ENCODE results near the gene LRRC28.

The LRRC28 gene

DNA sequence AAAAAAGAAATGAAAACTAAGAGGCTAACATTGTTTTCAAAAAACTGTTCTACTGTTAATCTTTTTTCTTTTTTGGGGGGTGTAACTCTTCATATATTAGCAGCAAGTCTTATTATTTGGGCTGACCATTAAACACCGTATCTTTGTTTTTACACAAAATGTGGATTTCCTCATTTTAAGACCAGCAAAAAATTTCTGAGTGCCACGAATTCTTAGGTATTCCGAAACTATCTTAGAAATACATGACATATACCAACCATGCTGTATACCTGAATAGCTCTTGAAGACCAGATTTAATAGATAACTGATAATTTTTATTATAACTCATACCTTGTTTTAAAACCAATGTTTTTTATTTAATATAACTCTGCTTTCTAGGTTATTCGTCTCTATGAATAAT lies 1.3 kb upstream of the LRRC28 start:
- no peak for DNase-seq

DNA sequence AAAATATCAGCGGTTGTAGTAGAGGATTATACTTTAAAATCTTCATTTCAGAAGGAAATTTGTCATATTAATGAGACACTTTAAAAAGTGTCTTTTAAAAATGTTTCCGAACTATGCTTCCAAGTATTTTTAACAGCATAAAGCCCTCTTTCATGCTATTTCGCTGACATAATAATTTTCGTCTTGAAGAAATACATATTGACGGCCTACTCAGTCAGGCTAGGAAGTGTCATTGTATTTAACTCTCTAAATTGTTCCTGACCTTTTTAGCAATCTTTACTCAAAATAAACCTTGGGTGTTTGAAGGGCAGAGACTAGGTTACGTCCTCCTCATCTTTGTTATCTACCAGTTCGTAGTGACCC lies 806 bp upstream of the LRRC28 start:
- no peak for DNase-seq

DNA sequence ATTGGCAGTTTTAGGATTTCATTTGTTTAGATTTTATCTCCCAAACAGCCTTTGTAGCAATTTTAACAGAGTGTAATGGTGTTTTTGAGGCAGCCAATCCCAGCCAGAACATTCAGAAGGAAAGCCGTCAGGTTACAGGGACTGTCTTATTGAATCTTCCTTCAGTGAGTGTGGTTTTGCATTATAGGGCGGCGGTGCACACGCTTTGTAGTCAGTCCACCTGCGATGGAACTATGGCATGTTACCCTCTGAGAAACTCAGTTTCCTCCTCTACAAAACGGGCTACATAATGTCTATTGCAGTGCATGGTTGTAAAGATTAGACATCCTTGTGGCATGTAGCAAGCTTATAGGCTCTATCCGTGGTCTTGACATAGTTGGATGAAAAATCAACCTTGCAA lies 1.0 kb downstream of the LRRC28 start:
- no peak for DNase-seq

DNA sequence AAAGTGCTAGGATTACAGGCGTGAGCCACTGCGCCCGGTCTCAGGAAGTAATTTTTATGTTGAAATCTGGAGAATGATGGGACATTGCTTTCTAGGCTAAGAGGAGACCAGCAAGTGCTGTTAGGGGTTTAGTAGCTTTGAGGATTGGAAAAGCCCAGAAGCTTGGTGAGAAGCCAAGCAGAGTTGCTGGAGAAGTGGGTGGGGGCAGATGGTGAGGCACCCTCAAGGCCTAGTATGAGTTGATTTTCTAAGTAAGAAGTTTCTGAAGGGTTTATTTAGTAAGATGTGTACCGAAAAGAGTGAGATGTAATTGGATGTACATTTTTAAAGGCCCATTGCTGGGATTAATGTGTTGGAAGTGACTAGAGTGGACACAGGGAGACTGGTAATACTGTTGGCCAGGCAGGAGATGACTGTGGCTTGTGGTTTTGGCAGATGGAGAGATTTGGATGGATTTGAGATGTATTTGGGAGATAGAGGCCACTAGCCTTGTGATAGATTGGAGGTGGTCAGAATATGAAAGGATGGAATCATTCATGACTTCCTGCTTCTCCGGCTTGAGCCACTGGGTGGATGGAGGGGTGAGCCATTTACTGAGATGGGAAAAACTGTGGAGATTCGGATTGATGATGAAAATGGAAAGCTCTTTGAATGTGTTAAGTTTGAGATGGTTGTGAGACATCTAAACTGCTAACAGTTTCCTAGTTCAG lies 2.3 kb downstream of the LRRC28 start:
- no peak for DNase-seq

DNA sequence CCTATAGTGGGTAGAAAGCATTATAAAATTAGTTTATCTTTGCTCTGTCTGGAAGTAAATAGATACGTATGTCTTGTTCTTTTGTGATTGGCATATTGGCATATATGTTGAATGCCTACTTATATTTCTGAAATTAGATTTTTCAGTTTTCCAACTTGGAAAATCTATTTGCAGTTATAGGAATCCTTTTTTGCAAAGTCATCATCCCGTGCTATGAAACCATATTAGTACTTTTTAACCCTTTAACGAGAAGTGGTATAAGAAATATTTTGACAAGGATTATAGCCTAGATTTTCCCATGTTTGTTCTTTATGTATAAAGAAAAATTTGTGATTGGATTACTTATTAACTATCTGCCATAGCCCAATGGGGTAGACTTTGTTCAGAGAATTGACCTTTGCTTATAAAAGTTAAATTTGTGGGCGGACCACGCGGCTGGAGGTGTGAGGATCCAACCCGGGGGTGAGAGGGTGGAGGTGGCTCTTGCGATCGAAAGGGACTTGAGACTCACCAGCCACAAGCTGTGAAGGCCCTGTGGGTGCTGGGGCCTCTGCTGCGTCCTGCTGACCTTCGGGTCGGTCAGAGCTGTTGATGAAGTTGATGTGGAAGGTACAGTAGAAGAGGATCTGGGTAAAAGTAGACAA lies 5.9 kb downstream of the LRRC28 start:
- no peak for DNase-seq

DNA sequence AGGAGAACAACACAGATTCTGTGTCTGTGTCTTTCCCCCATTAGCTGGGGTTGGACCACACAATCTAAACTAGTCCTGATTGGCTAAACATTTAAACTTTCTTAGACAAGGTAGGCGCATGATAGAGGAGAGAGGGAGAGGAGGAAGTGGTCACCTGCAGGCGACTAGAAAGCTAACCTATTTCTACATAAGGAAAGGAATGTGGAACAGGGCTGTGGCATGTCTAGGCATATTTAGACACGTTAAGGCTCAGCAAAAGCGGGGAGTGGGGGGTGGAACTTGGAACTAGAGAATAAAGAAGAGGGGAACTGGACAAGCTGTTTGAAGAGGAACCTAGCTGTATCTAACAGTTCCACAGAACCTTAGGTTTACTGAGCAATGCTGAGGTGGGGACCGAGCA lies 12.8 kb downstream of the LRRC28 start:
- DNase-seq: no peak

DNA sequence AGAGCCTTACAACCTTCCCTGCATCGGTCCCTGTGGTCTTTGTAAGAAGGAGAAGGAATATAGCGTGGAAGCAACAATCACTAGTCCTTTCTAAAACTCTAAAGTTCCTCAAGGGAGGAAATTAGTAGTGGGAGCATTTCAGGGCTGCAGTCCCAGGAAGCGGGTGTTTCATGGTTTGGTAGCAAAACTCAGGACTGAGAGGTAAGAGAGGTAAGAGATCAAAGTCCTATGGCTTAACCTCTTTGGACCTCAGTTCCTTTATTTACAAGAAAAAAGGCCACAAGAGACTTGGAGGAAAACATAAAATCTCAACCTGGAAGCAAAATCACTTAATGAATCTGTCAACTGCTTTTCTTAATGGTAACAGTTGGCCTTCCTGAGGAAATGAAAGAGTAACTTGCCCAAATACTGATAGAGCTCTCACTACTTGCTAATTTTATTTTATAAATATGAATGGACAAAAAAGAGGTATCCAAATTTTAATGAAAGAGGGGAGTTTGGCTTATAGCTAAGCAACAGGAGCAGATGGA lies 14.3 kb downstream of the LRRC28 start:
- DNase-seq: no peak

DNA sequence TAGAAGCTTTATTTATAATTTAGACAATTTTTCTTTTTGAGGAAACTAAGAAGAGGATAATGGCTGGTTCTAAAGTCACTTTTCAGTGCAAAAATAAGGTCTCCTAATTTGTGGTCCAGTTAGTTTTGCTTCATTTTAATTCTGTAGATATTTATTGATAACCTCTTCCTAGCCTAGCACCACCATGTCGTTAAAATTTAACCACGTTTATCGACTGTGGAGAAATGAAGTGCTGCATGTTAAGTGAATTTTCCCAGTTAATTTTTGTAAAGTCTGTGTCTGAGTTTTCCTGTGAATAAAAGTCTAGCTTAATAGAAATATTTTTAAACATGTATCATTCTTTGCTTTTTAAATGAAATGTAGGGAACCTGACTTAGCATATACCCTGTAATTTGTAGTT lies 16.7 kb downstream of the LRRC28 start:
- no peak for DNase-seq

DNA sequence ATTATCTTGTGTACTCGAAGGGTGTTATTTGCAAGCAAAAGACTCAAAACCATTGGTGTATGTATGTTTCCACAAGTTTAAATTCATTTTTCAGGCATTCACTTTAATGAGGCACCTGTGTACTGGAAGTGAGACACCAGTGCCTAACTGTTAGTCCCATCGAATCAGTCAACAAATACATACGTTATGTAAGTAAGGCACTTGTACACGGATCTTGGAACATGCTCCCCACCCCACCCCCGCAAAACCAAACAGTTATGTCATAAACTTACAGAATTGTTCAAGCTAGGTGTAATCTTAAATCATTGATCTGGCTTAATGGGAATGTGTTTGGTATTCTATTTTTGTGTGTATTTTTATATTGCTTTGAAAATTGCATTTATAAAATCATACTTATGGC lies 17.1 kb downstream of the LRRC28 start:
- DNase-seq: no peak

DNA sequence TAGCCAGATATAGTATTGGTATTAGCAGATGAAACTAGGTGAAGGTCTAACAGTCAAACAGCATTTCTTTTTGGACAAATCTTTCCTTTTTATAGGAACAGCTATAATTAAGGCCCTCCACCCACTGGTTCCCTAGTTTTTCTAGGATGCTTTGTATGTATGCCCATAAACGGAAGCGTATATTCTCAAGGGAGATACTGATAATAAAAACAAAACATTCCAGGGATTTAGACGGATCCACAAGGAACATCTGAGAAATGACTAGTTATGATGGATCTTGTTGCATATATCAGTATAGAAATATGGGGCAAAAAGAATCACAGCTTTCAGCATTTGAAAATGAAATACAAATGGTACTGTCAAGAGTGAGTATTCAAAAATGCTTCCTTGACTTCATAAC lies 22.5 kb downstream of the LRRC28 start:
- DNase-seq: no peak

DNA sequence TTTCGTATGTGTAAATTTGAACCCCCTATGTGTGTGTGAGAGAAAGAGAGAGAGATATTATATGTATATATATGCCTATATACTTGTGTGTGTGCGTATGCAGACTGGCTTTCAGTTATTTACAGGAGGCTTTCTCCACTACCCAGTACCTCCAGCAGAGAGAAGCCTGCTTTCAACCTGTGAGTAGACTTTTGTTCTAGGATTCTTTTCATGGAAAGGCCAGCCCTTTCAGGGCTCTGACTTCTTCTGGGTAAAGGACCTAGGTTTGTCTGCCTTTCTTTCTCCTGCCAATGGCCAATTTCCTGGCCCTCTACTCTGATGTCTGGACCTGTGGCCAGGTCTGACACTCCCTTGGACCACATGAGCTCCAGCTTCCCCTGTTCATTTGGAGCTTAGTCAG lies 23.8 kb downstream of the LRRC28 start:
- DNase-seq: no peak

DNA sequence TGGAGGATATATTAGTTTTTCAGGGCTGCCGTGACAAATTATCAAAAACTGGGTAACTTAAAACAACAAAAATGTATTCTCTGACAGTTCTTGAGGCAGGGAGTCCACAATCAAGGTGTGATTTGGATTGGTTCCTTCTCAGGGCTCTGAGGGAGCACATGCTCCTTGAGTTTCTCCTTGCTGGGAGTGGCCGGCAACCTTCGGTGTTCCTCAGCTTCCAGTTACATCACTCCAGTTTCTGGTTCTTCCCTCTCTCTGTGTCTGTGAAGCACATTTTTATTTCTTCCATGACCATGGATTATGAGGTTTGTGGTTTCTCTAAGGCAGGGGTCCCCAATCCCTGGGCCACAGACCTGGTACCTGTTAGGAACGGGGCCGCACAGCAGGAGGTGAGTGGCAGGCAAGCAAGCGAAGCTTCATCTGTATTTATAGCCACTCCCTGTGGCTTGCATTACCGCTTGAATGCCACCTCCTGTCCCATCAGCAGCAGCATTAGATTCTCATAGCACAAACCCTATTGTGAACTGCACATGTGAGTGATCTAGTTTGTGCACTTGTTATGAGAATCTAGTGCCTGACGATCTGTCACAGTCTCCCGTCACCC lies 24.3 kb downstream of the LRRC28 start:
- DNase-seq: no peak

DNA sequence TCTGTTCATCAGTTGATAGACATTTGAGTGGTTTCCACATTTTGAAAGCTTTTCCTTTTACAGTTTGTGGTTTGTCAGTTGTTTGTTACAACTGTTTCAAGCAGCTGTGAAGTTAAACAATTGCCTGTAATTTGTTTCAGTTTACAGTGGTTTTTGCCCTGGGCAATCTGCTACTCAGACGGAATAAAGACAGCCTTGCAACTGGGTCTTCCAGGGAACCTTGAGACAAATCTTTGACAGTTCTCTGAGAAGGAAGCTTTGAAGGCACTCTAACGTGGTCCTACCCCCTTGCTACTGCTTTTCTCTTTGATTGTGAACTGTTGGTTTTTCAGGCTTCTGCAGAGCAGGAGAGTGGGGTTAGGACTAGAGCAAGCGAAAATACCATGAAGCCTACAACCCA lies 28.0 kb downstream of the LRRC28 start:
- DNase-seq: no peak

DNA sequence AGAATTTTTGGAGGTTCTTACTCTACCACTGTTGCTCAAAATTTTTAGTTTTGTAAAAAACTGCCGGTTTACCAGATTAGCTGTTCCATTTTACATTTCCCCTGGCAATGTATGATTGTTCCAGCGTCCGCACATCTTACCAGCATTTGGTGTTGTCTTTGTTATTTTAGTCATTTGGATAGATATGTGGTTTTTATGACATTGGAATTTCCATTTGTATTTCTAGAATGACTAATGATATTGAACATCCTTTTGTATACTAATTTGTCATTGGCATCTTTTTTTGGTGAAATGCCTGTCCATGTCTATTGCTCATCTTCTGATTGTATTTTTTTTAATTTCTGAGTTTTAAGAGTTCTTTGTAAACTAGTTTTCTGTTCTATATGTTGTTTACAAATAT lies 28.5 kb downstream of the LRRC28 start:
- DNase-seq: no peak

DNA sequence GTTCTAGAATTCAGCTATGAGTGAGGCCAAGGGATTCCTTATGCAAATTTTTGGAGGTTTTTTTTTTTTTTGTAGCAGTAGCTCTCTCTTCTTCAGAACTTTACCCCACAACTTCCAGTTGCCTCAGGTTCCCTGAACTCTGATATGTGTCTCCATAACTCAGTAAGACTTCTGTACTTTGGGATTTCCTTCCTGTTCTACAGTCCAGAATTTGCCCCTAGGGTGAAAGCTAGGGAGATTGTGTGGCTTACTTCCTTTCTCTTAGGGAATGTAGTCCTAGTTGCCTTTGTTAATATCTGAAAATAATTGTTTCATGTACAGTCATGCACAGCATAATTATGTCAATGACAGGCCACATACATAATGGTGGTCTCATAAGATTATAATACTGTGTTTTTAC lies 30.8 kb downstream of the LRRC28 start:
- no peak for DNase-seq

DNA sequence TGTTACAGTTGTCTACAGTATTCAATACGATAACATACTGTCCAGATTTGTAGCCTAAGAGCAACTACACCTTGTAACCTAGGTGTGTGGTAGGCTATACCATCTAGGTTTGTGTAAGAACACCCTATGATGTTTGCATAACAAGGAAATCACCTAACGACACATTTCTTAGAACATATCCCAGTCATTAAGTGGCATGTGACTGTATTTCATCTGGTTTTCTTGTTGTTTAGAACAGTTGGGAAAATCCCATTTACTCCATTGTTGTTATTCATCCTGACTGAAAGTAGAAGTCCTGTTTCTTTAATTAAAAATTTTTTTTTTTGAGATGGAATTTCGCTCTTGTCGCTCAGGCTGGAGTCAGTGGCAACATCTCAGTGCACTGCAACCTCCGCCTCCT lies 31.3 kb downstream of the LRRC28 start:
- DNase-seq: no peak

DNA sequence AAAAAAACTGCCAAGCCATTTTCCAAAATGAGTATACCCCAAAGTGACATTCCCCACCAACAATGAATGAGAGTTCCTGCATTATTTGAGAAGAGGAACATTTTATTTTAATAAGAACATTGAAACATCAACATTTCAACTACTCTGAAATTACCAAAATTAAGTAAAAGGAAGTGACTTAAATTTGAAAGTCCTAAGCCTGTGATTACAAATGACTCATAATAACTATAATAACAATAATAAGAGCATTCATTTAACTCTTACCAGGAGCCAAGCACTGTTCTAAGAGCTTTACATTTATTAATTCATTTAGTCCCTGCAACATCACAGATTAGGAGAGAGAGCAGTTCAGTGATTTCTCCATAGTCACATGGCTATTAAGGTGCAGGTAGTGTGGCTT lies 32.4 kb downstream of the LRRC28 start:
- no peak for DNase-seq

DNA sequence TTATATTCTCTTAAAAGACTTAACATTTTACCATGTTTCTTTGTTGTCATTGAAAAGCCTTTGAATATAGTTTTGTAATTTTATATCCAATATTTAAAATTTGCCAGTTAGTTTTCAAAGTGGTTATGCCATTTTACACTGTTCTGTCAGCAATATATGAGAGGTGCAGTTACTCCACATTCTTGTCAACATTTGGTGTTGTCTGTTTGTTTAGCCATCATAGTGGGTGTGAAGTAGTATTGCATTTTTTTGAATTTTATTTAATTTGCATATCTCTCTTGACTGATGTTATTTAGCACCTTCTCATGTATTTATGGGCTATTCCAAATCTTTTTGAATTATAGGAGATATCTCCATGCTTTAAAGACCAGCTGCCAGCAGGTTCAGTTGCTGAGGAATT lies 40.4 kb downstream of the LRRC28 start:
- DNase-seq: no peak

DNA sequence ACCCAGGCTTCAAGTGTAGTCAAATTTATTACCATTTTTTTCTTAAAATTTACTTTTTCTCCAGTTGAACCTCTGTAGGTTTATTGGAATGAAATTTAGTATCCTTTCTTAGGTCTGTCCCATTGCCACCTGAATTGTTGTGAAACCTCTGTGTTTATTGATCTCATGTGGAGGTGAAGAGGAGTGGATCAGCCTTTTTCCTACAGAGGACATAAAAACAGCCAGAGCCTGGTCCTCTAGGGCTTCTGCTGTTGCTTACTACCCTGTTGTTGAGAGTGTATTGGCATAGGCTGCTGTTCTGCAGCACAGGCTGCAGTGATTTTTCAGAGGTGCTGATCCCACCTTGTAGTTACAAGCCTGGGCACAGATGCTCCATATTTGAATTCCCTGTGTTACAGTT lies 44.6 kb downstream of the LRRC28 start:
- DNase-seq: no peak

DNA sequence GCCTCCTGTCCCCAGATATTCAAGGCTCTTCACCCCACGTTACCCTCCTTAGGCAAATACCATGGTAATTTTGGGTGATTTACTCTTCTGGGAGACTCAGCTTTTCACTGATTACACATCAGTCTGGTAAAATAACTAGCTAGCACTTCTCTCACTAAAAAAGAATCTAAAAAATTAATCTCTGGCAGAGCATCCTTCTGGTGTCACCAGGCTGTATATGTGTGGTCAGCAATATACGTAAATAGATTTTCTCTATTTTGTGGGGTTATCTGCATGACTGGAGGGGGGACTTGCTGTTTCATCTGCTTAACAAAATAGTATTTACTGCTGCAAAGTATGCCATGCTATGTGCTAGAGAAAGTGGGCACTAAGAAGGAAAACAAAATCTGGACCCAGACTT lies 45.1 kb downstream of the LRRC28 start:
- DNase-seq: no peak

DNA sequence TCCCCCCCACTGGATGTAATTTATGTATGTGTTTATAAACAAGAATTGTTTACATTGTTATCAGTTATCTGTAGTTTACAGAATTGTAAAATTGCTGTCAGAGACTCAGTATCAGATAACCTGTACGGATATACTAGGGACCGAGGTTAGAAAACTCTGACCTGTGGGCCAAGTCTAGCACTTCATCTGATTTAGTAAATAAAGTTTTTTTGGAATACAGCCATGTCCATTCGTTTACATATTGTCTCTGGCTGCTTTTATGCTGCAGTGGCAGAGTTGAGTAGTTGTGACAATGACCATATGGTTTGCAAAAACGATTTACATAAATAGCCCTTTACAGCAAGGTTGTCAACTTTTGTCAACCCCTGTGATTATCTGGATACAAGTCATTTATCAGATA lies 52.6 kb downstream of the LRRC28 start:
- no peak for DNase-seq

DNA sequence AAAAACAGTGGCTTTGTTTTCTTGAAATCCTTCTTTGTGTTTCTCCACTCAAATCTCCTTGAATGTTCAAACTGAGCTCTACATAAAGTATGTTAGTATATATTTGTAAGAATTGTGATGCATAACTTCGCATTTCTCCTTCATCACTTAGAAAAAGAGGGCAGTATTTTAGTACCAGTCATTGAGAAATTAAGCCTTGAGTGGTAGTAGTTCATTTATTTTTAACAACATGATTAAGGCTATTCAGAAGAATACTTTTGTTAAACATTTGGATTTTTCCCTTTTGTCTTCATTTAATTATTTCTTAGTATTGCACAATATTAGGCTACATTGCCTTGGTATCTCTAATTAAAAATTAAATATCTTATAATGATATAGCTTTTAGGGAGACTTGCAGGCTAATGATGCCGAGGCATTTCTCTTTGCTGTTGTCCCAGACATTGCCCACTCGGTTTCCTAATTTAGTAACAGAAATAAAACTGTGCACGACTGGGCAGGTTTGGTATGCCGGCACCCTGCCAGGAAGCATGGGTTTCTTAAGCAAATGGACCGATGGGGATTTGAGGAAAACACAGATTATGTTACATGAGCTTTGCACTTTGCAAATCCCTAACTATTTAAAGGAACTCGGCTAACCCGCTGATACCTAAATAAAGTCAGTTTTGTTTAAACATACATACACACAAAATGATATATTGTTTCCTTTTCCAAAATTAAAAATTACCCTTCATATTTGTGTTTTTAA lies 54.7 kb downstream of the LRRC28 start:
- no peak for DNase-seq

DNA sequence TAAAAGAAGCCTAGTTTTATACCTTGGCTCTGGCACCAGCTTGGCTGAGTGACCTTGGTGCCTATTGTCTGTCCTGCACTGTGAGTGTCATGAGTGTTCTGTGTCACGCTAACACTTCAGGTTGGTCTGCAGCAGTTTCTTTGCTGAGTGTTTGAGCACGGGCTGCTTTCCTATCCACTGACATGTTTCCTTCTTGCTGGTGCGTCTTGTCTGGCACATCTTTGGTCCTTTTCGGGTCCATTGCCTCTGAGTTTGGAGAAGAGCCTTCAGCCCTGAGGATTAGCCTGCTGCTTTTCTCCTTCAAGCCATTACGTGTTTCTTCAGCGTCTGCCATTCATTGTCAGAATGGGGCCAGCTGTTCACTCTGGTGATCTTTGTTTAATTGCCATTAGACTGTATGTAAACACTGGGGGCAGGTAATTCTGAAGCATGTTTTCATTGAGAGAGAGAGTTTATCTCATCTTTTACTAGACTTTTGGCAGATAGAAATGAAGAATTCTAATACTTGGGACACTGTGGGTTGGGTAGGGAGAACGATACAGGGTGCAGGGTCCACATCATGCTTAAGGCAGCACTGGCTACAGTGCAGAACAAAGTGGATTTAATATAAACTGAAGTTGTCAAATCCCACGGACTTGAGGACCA lies 55.5 kb downstream of the LRRC28 start:
- no peak for DNase-seq
